RKO (cell line): ENCODE measurements around the gene PAM.
"Not testable (repeated sequence)": the region's sequence is repeated elsewhere in the genome, so short reads cannot be mapped to it uniquely, and the experiment has no call there.

Experiments
- DNase-seq: peaks from one replicate; pipeline ENCODE4 v3.0.0-alpha.2; 2016; ENCODE audit warnings: low spot score

The PAM gene

GRCh38 chr5:103060424-103060954 is 305.4 kb downstream of the PAM start:
- no peak for DNase-seq

GRCh38 chr5:103066326-103066725 is 311.2 kb downstream of the PAM start:
- DNase-seq, result no peak

- not testable (repeated sequence) for DNase-seq
Measured at GRCh38 chr5:103073500-103073899, 318.4 kb downstream of the PAM start.

- DNase-seq, result no peak
Measured at GRCh38 chr5:103075442-103075841, 320.3 kb downstream of the PAM start.
